WI38 (cell line): ENCODE results near the gene SPIN1.
A peak's percentile ranks its signal among the peaks of the same experiment; 100 is the strongest.

ENCODE experiments used
- H3K4me3 ChIP-seq: 2 replicates; pipeline ENCODE4 v1.5.1; 2011; ENCODE audit warnings: low read depth, mild to moderate bottlenecking, control low read depth, low read length
- TF ChIP-seq, protein P1 (sequence below): IDR thresholded peaks from 2 replicates; pipeline ENCODE4 v1.5.1; 2012; ENCODE audit warnings: low read depth, mild to moderate bottlenecking, control low read depth, low read length

Gene SPIN1

DNA sequence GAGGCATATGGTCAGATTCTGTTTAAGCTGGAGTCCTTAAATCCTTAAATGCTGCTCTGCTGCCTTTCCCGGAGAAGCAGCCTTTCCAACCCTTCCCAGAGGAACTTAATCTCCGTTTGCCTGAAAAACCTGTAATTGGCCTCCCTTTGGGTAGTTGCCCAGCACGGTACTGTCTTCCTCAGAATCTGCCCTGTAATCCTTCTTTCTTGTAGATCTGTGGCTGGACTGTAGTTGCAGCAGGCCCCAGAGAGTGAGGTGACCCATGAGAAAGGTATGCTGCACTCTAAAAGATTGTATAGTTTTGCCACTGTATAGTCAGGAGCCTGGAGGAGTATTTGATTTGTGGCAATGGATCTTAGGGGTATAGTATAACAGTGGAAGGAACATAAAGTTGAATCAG lies 11.7 kb downstream of the SPIN1 start:
- TF ChIP-seq, protein P1, sequence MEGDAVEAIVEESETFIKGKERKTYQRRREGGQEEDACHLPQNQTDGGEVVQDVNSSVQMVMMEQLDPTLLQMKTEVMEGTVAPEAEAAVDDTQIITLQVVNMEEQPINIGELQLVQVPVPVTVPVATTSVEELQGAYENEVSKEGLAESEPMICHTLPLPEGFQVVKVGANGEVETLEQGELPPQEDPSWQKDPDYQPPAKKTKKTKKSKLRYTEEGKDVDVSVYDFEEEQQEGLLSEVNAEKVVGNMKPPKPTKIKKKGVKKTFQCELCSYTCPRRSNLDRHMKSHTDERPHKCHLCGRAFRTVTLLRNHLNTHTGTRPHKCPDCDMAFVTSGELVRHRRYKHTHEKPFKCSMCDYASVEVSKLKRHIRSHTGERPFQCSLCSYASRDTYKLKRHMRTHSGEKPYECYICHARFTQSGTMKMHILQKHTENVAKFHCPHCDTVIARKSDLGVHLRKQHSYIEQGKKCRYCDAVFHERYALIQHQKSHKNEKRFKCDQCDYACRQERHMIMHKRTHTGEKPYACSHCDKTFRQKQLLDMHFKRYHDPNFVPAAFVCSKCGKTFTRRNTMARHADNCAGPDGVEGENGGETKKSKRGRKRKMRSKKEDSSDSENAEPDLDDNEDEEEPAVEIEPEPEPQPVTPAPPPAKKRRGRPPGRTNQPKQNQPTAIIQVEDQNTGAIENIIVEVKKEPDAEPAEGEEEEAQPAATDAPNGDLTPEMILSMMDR = no peak

DNA sequence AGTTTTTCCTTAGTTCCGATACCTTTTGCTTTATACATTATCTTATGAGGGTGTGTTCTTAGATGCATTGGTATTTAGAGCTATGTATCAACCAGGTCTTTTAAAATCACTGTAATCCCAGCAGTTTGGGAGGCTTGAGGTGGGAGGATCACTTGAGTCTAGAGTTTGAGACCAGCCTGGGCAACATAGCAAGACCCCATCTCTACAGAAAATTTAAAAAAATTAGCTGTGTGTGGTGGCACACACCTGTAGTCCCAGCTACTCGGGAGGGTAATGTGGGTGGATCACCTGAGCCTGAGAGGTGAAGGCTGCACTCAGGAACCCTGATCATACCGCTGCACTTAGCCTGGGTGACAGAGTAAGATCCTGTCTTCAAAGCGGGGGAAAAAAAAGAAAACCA lies 15.1 kb downstream of the SPIN1 start:
- TF ChIP-seq, protein P1 = no peak
- no peak overlapping the region for H3K4me3 ChIP-seq

More for the DNA sequence above, 11.7 kb downstream of the SPIN1 start:
- peak overlapping the region; percentile 33 for H3K4me3 ChIP-seq

DNA sequence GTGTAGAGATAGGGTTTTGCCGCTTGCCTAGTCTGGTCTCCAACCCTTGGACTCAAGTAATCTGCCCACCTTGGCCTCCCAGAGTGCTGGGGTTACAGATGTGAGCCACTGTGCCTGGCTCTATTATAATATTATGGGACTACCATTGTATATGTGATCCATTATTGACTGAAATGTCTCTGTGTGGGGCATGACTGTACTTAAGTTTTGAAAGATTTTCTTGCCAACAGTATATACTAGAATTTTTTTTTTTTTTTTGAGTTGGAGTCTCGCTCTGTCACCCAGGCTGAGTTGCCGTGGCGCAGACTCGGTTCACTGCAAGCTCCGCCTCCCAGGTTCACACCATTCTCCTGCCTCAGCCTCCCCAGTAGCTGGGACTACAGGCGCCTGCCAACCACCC lies 17.8 kb downstream of the SPIN1 start:
- no peak overlapping the region for H3K4me3 ChIP-seq
- TF ChIP-seq, protein P1 = no peak

DNA sequence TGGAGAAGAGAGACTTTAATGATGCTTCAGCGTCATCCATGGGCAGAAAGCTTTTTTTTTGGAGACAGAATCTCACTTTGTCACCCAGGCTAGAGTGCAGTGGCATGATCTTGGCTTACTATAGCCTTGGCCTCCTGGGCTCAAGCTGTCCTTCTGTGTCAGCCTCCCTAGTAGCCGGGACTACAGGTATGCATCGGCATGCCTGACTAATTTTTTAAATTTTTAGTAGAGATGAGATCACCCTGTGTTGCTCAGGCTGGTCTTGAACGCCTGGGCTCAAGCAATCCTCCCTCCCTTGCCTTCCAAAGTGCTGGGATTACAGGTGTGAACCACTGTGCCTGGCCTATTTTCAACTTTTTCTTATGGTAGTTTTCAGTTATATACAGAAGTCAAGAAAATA lies 23.2 kb downstream of the SPIN1 start:
- H3K4me3 ChIP-seq = no peak overlapping the region
- TF ChIP-seq, protein P1 = no peak

DNA sequence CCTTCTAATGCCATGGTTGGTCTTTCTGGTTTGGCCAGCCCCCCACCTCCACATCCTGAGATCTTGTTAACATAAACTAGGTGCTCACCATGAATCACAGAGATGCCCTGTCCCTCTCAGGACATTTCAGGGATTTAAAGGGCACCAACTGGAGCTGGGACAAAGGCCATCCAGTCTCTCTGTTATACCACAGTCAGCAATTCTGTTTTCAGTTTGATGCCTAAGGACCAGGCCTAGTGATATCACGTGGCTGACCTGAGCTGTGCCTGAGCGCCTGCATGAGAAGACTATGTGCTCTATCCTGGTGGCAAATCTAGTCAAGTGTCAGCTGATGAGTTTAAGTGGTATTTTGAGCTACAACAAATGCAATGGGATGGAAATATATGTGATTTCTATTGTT lies 26.1 kb downstream of the SPIN1 start:
- TF ChIP-seq, protein P1 = no peak
- no peak overlapping the region for H3K4me3 ChIP-seq

DNA sequence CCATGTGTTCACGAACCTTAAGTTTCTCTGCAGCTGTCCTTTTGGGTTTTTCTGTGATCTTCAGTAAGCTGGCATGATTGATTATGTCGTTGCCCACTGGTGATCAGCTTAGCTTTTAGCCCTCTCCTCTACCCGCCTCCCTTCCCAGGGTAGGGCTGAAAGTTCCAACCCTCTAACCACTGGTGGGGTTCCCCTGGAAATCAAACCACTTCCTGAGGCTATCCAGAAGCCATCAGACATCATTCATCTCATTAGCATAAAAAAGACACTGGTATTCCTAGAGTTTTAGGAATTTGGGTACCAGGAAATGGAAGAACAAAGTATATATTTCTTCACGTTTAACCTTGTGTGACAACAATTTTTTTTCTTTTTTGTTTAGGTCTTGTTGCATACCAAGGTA lies 29.8 kb downstream of the SPIN1 start:
- H3K4me3 ChIP-seq = no peak overlapping the region
- TF ChIP-seq, protein P1 = no peak

DNA sequence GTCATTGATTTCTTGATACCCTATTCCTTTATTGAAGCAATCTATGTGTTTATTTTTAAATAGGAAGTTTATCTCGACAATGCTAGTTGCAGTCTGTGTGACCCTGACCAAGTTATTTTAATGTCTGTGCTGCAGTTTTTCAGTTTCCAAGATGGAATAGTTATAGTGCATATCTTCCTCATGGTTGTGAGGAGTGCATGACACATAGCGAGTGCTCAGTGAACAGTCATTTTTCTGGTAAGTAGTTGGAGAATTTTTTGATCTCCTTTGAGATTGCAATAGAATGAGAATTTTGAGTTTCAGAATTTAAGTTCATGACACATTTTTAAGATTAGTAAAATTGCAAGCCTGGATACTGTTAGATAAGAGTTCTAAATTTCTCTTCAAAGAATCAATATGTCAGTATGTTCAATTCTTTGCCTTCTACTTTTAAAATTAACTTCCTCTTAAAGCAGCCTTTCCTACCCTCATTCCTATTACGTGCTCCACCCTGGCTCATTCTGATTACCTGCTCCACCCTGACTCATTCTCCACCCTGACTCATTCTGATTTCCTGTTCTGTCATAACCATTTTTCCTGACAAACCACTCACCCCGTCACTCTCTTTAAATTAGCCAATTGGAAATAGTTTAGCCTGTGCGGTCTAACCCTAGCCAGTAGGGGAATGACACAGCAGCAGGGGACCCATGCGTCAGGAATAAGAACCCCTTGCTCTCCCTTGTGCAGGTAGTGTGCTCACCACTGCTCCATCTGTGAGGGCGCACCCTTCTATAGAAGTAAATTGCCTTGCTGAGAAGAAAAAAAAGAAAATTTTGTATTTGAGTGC lies 30.7 kb downstream of the SPIN1 start:
- H3K4me3 ChIP-seq = no peak overlapping the region

More for the DNA sequence above, 30.7 kb downstream of the SPIN1 start:
- TF ChIP-seq, protein P1 = no peak
